ENCODE results near the gene PSTPIP1.
"Not testable (repeated sequence)": the region's sequence is repeated elsewhere in the genome, so short reads cannot be mapped to it uniquely, and the experiment has no call there.

Gene PSTPIP1

DNA sequence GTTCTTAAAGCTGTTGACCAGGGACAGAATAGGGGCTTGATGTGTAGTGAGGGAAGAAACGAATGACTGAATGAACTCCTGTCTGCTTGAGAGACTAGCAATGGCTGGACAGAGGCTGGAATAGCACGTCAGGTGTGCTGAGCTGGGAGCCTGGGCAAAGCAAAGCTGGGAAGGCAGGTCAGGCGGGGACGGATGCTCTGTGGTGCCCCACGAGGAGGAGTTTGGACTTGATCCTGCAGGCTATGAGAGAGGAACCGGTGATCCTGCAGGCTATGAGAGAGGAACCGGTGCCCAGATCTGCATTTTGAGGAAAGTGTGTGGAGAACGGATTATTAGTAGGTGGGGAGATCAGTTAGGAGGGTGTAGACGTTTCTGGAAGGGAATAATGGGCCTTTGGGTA lies 31.3 kb upstream of the PSTPIP1 start:
- H3K4me2 ChIP-seq, result no peak overlapping the region
- H3K27ac ChIP-seq, result no peak overlapping the region
- H3K27me3 ChIP-seq (ENCODE audit: insufficient read depth, low read depth), result no peaks in the 10 kb centered on the region
- H4K20me1 ChIP-seq (ENCODE audit: insufficient read depth), result no peaks in the 10 kb centered on the region
- no peak for TF ChIP-seq CTCF (conservative IDR thresholded peaks at IDR 0.05; ENCODE audit: low read depth, low read length)
- H3K36me3 ChIP-seq (ENCODE audit: insufficient read depth), result no peaks in the 10 kb centered on the region
- H3K9ac ChIP-seq, result no peak overlapping the region
- H2AFZ ChIP-seq (ENCODE audit: low read depth), result no peak overlapping the region
- H3K4me3 ChIP-seq (IDR thresholded peaks at IDR 0.05; ENCODE audit: insufficient read depth, low read depth, low read length), result no peak overlapping the region
- H3K4me1 ChIP-seq (ENCODE audit: low read depth, poor library complexity, severe bottlenecking), result no peaks in the 10 kb centered on the region
- H3K79me2 ChIP-seq (ENCODE audit: insufficient read depth, low read depth), result no peaks in the 10 kb centered on the region

- Histone ChIP-seq H3K4me2 (no peak overlapping the region), H3K4me1 (ENCODE audit: low read depth, poor library complexity, severe bottlenecking) (no peaks in the 10 kb centered on the region), H3K4me3 (IDR thresholded peaks at IDR 0.05; ENCODE audit: insufficient read depth, low read depth, low read length) (no peak overlapping the region), H3K9ac (no peak overlapping the region), H3K27ac (no peak overlapping the region), H3K36me3 (ENCODE audit: insufficient read depth) (no peaks in the 10 kb centered on the region), H2AFZ (ENCODE audit: low read depth) (no peak overlapping the region), H3K79me2 (ENCODE audit: insufficient read depth, low read depth) (no peaks in the 10 kb centered on the region), H3K27me3 (ENCODE audit: insufficient read depth, low read depth) (no peaks in the 10 kb centered on the region), H4K20me1 (ENCODE audit: insufficient read depth) (no peaks in the 10 kb centered on the region)
- TF ChIP-seq CTCF (conservative IDR thresholded peaks at IDR 0.05; ENCODE audit: low read depth, low read length), result no peak
These were observed 30.8 kb upstream of the PSTPIP1 start for GRCh38 chr15:76964157-76964556.

DNA sequence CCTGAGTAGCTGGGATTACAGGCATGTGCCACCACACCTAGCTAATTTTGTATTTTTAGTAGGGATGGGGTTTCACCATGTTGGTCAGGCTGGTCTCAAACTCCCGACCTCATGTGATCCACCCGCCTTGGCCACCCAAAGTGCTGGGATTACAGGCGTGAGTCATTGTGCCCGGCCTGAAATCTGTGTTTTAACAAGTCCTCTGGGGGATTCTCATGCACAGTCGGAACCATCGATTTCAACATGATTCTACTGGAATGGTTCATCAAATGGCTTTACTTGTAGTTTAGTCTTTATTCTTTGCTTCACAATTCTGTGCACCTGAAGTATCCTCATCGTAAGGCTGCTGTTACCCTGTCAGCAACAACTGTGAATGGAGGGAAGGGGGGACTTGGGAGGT lies 28.9 kb upstream of the PSTPIP1 start:
- not testable (repeated sequence) for H4K20me1 ChIP-seq (ENCODE audit: insufficient read depth); H3K4me2 ChIP-seq; H2AFZ ChIP-seq (ENCODE audit: low read depth); H3K4me1 ChIP-seq (ENCODE audit: low read depth, poor library complexity, severe bottlenecking); H3K27ac ChIP-seq; H3K27me3 ChIP-seq (ENCODE audit: insufficient read depth, low read depth); H3K36me3 ChIP-seq (ENCODE audit: insufficient read depth); H3K4me3 ChIP-seq (IDR thresholded peaks at IDR 0.05; ENCODE audit: insufficient read depth, low read depth, low read length); H3K9ac ChIP-seq; H3K79me2 ChIP-seq (ENCODE audit: insufficient read depth, low read depth)

- Histone ChIP-seq H3K4me2 (no peak overlapping the region), H3K4me3 (IDR thresholded peaks at IDR 0.05; ENCODE audit: insufficient read depth, low read depth, low read length) (no peak overlapping the region), H2AFZ (ENCODE audit: low read depth) (no peak overlapping the region), H3K36me3 (ENCODE audit: insufficient read depth) (no peaks in the 10 kb centered on the region), H3K9ac (no peak overlapping the region), H3K79me2 (ENCODE audit: insufficient read depth, low read depth) (no peaks in the 10 kb centered on the region), H4K20me1 (ENCODE audit: insufficient read depth) (no peaks in the 10 kb centered on the region), H3K27ac (no peak overlapping the region), H3K27me3 (ENCODE audit: insufficient read depth, low read depth) (no peaks in the 10 kb centered on the region), H3K4me1 (ENCODE audit: low read depth, poor library complexity, severe bottlenecking) (no peaks in the 10 kb centered on the region)
- no peak for TF ChIP-seq CTCF (conservative IDR thresholded peaks at IDR 0.05; ENCODE audit: low read depth, low read length)
These were observed 27.9 kb upstream of the PSTPIP1 start for GRCh38 chr15:76967067-76967466.

GRCh38 chr15:76968306-76968705 lies 26.6 kb upstream of the PSTPIP1 start:
- Histone ChIP-seq H3K9ac (no peak overlapping the region), H3K4me2 (no peak overlapping the region)
- no peak for TF ChIP-seq CTCF (conservative IDR thresholded peaks at IDR 0.05; ENCODE audit: low read depth, low read length)

More at GRCh38 chr15:76968306-76968705, 26.6 kb upstream of the PSTPIP1 start:
- no peak overlapping the region for H3K4me3 ChIP-seq (IDR thresholded peaks at IDR 0.05; ENCODE audit: insufficient read depth, low read depth, low read length)
- H3K27me3 ChIP-seq (ENCODE audit: insufficient read depth, low read depth), result no peaks in the 10 kb centered on the region
- H3K79me2 ChIP-seq (ENCODE audit: insufficient read depth, low read depth), result no peaks in the 10 kb centered on the region
- no peak overlapping the region for H3K27ac ChIP-seq
- no peaks in the 10 kb centered on the region for H3K36me3 ChIP-seq (ENCODE audit: insufficient read depth)
- H3K4me1 ChIP-seq (ENCODE audit: low read depth, poor library complexity, severe bottlenecking), result no peaks in the 10 kb centered on the region
- no peaks in the 10 kb centered on the region for H4K20me1 ChIP-seq (ENCODE audit: insufficient read depth)
- H2AFZ ChIP-seq (ENCODE audit: low read depth), result no peak overlapping the region
